Activated T-cell treated with anti-CD3 and anti-CD28 coated beads for 48 hours (primary cell): Measurements from ENCODE around the gene CATSPERZ.
"Not testable (repeated sequence)": the region's sequence is repeated elsewhere in the genome, so short reads cannot be mapped to it uniquely, and the experiment has no call there.

Experiments
- DNase-seq: peaks from one replicate; pipeline ENCODE4 v3.0.0-alpha.2; 2020; ENCODE audit warnings: low read depth

The CATSPERZ gene

GRCh38 chr11:64304316-64305072 lies 4.3 kb downstream of the CATSPERZ start:
- peak; percentile 92 for DNase-seq

DNA sequence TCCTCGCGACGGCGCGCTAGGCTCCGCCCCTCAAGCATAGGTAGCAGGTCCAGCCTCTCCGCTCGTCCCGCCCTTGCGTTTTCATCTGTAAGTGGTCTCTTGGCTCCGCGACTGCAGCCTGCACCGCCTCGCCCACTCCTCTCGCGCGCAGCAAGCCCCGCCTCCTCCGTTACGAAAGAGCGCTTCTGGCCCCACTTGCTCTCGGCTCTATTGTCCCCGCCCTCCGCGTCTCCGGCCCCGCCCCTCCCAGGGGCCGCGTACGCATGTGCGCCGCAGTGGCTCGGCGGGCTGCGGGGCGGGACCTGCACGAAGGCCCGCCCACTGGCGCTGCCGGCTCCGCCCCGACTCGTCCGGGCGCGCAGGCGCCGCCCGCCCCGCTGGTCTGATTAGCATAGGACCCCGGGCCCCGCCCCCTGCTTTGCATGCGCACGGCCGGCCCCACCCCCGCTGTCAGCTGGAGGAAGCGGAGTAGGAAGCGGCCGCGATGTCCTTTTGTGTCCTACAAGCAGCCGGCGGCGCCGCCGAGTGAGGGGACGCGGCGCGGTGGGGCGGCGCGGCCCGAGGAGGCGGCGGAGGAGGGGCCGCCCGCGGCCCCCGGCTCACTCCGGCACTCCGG lies 5.0 kb downstream of the CATSPERZ start, which contains the start of gene ESRRA:
Gene ESRRA (plus strand): TSS at position 450 of the 616 bp plus-strand sequence. CDS start 1,656 bp downstream, outside the sequence.
- peak; percentile 100 for DNase-seq

DNA sequence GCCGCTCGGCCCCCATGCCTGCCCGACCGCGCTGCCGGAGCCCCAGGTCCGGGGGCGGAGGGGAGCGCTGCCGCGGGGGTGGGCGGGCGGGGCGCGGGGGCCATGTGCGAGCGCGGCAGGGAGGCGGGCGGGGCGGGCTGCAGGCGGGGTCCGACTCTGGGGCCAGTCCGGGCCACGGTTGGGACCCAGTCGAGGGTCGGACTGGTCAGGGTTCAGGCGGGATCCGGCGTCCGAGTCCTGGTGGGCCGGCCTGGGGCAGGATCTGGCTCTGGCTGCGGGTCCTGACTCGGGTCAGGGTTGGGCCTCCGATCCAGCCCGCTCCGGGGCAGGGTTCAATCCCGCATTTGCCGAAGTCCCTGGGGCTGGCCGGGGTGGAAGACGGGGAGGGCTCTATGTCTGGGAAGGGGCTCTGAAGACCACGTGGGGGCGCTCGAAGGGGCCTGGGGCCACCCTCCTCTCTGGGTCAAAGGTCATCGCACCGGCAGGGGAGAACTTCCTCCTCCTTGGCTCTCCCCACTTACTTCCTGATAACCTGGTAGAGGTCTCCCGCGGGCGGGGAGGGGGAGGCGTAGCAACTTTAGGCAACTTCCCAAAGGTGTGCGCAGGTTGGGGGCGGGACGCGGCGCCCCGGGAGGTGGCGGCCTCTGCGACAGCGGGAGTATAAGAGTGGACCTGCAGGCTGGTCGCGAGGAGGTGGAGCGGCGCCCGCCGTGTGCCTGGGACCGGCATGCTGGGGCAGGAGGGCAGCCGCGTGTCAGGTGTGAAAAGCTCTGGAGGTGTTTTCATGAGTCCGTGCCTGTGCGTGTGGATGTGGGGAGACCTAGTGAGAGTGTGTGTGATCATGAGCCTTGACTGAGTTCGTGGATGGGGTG lies 5.8 kb downstream of the CATSPERZ start:
- DNase-seq, result peak; percentile 70

GRCh38 chr11:64306563-64306875 lies 6.4 kb downstream of the CATSPERZ start:
- DNase-seq, result no peak

- no peak for DNase-seq
Observed at GRCh38 chr11:64306876-64307622, 6.9 kb downstream of the CATSPERZ start.

GRCh38 chr11:64307795-64308194 lies 7.6 kb downstream of the CATSPERZ start:
- DNase-seq, result not testable (repeated sequence)

GRCh38 chr11:64312947-64313346 lies 12.8 kb downstream of the CATSPERZ start:
- DNase-seq, result no peak

DNA sequence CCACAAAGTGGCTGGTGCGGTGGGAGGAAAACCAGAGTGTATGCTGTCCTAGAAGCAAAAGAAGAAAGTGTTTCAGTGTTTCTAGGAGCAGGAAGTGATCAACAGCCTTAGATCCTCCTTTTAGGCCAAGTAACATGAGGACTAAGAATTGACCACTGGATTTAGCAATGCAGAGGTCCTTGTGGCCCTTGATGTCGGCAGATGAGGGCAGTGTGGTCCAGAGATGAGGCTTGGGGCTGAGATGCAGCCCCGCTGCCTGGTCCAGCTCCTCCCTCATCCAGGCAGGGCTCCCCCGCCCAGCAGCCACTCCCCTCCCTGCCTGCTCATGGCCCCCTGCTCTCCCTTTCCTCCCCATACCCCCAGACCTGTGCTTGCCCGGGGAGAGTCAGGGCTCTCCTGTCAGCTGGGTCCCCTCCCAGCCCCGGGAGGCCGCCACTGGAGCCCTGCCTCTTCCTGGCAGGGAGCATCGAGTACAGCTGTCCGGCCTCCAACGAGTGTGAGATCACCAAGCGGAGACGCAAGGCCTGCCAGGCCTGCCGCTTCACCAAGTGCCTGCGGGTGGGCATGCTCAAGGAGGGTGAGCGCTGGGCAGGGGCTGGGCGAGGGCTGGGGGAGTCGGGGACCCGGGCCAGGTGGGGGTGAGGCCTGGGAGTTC lies 13.5 kb downstream of the CATSPERZ start:
- DNase-seq, result no peak

GRCh38 chr11:64314146-64314804 lies 14.1 kb downstream of the CATSPERZ start:
- DNase-seq, result no peak

GRCh38 chr11:64314805-64315561 lies 14.8 kb downstream of the CATSPERZ start:
- DNase-seq, result no peak

GRCh38 chr11:64315667-64316526 lies 15.7 kb downstream of the CATSPERZ start:
- not testable (repeated sequence) for DNase-seq

GRCh38 chr11:64316672-64317324 lies 16.6 kb downstream of the CATSPERZ start:
- no peak for DNase-seq

GRCh38 chr11:64317325-64317960 lies 17.3 kb downstream of the CATSPERZ start, which contains the start of gene TRMT112:
TSS of gene TRMT112 (minus strand) at chr11:64317559. CDS start at chr11:64317526, 33 bp downstream.
- DNase-seq, result peak; percentile 91

- peak; percentile 96 for DNase-seq
Observed at GRCh38 chr11:64317961-64318765, 18.0 kb downstream of the CATSPERZ start, which contains the start of gene PRDX5. TSS of gene PRDX5 (plus strand) at chr11:64318121. CDS start at chr11:64318216, 95 bp downstream.

DNA sequence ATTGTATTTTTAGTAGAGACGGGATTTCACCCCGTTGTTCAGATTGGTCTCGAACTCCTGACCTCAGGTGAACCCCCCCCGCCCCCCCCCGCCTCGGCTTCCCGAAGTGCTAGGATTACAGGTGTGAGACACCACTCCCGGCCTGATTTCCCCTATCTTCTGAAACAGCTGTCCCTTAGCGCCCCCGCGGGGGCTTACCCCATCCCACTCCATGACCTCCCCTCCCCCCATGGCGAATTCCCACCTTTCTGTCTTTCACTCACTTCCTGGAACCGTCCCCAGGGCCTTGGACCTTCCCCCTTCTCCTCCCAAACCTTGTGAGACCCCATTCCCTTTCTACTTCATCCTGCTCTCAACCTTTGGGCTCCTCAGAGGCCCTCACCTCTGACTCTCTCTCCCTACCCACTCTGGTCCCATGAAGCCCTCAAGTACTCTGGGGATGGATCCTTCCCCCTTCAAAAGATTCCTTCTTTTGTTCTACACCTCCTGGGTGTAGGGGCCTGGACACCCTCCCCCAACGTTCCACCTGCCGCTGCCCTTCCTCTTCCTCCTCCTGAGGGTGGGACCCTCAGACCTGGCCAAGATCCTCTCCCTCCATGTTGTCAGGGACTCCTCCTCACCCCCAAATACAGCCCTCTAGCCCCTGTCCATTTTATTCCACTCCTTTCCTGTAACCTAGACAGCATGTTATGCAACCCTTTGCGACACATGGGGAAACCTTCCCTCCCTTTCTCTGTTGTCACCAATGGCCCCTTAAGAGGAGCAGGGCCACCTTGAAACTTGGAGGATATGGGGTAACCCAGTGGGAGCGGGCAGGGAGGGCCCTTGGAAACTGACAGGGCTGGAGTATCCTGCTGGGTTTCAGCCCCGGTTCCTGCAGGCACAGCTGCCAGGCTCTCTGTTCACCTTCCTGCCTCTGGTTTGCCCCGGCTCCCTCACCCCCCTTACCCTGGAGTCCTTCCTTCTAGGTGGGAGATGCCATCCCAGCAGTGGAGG lies 18.9 kb downstream of the CATSPERZ start:
- no peak for DNase-seq

- no peak for DNase-seq
Observed at GRCh38 chr11:64320556-64320955, 20.4 kb downstream of the CATSPERZ start.
